ENCODE measurements around the gene MTF2. TPM values are rescaled to one million over a fixed set of nuclear protein-coding genes. Genes with fewer than 3 reads are reported as not detected.
"Not testable (repeated sequence)": the region's sequence is repeated elsewhere in the genome, so short reads cannot be mapped to it uniquely, and the experiment has no call there.

MTF2 gene
- total RNA-seq, 4 donors from 2014 or later = 7.1 to 13.4 (median 9.9) TPM

DNA sequence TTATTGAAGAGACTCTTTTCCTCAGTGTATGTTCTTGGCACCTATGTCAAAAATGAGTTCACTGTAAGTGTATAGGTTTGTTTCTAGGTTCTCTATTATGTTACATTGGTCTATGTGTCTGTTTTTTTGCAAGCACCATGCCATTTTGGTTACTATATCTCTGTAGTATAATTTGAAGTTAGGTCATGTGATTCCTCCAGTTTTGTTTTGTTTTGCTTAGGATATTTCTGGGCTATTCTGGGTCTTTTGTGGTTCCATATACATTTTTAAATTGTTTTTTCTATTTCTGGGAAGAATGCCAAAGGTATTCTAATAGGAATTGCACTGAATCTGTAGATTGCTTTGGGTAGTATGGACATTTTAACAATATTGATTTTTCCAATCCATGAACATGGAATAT lies 87.9 kb downstream of the MTF2 start:
- no peaks in the 10 kb centered on the region for H3K27me3 ChIP-seq
- TF ChIP-seq POLR2AphosphoS5 (IDR thresholded peaks at IDR 0.05) = no peak
- no peak for TF ChIP-seq CTCF (IDR thresholded peaks at IDR 0.05)
- no peak for TF ChIP-seq POLR2A (IDR thresholded peaks at IDR 0.05; ENCODE audit: low read depth)
- TF ChIP-seq EP300 (IDR thresholded peaks at IDR 0.05) = no peak
- H3K36me3 ChIP-seq = peaks cover 0 to 4% (median 0%) of the 10 kb centered on the region in 4 donors
- intact Hi-C loops (cut with DNase I) = no loop called here
- no peak overlapping the region for H3K27ac ChIP-seq (replicated peaks in 1 of 4)
- peaks cover under 1 to 19% (median 11%) of the 10 kb centered on the region in 4 donors for H3K4me1 ChIP-seq
- DNase-seq (ENCODE audit: extremely low spot score) = no peak
- no peak overlapping the region for H3K4me3 ChIP-seq
- no peaks in the 10 kb centered on the region for H3K9me3 ChIP-seq

GRCh38 chr1:93170141-93170678 lies 91.1 kb downstream of the MTF2 start:
- H3K36me3 ChIP-seq; H3K27me3 ChIP-seq; DNase-seq (ENCODE audit: extremely low spot score); H3K27ac ChIP-seq (replicated peaks in 1 of 4); H3K4me3 ChIP-seq; intact Hi-C loops (cut with DNase I); H3K9me3 ChIP-seq: not testable (repeated sequence)
- peaks cover 16 to 39% (median 29%) of the 10 kb centered on the region in 4 donors for H3K4me1 ChIP-seq
- WGBS = 97% methylated on average over 15 of the region's 36 CpGs

GRCh38 chr1:93171549-93172034 lies 92.5 kb downstream of the MTF2 start:
- H3K36me3 ChIP-seq = peaks cover 0 to 9% (median 2%) of the 10 kb centered on the region in 4 donors
- TF ChIP-seq POLR2A (IDR thresholded peaks at IDR 0.05; ENCODE audit: low read depth) (no peak), POLR2AphosphoS5 (IDR thresholded peaks at IDR 0.05) (no peak), CTCF (IDR thresholded peaks at IDR 0.05) (no peak), EP300 (IDR thresholded peaks at IDR 0.05) (no peak)
- WGBS = 17% methylated on average over 1 of the region's 1 CpG
- H3K27me3 ChIP-seq = no peaks in the 10 kb centered on the region
- DNase-seq (ENCODE audit: extremely low spot score) = no peak
- H3K27ac ChIP-seq (replicated peaks in 1 of 4) = no peak overlapping the region
- no peak overlapping the region for H3K4me3 ChIP-seq
- H3K9me3 ChIP-seq = no peaks in the 10 kb centered on the region
- peaks cover 16 to 52% (median 38%) of the 10 kb centered on the region in 4 donors for H3K4me1 ChIP-seq
- intact Hi-C loops (cut with DNase I) = no loop called here

DNA sequence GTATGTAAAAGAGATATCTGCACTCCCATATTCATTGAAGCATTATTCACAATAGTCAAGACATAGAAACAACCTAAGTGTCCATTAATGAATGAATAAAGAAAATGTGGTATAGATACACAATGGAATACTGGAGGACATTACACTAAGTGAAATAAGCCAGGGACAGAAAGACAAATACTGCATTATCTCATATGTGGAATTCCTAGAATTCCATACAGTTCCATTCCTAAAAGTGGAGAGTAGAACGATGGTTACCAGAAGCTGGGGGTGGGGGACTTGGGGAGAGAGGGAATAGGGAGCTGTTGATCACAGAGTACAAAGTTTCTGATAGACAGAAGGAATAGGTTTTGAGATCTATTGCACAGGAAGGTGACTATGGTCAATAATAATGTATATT lies 93.7 kb downstream of the MTF2 start:
- H3K4me3 ChIP-seq = no peak overlapping the region
- intact Hi-C loops (cut with DNase I) = no loop called here
- H3K36me3 ChIP-seq = peaks cover 0 to 9% (median 2%) of the 10 kb centered on the region in 4 donors
- WGBS = 24% methylated on average over 1 of the region's 1 CpG
- H3K27me3 ChIP-seq = no peaks in the 10 kb centered on the region
- no peak overlapping the region for H3K27ac ChIP-seq (replicated peaks in 1 of 4)
- no peak for TF ChIP-seq POLR2A (IDR thresholded peaks at IDR 0.05; ENCODE audit: low read depth)
- TF ChIP-seq EP300 (IDR thresholded peaks at IDR 0.05) = no peak
- TF ChIP-seq POLR2AphosphoS5 (IDR thresholded peaks at IDR 0.05) = no peak
- no peak for TF ChIP-seq CTCF (IDR thresholded peaks at IDR 0.05)
- no peaks in the 10 kb centered on the region for H3K9me3 ChIP-seq
- DNase-seq (ENCODE audit: extremely low spot score) = no peak
- peaks cover 23 to 64% (median 49%) of the 10 kb centered on the region in 4 donors for H3K4me1 ChIP-seq

GRCh38 chr1:93174638-93175037 lies 95.6 kb downstream of the MTF2 start:
- H3K36me3 ChIP-seq; DNase-seq (ENCODE audit: extremely low spot score); H3K4me3 ChIP-seq; H3K27ac ChIP-seq (replicated peaks in 1 of 4); H3K27me3 ChIP-seq; H3K9me3 ChIP-seq; intact Hi-C loops (cut with DNase I): not testable (repeated sequence)
- 99% methylated on average over 3 of the region's 3 CpGs for WGBS
- peaks cover 31 to 76% (median 61%) of the 10 kb centered on the region in 4 donors for H3K4me1 ChIP-seq

GRCh38 chr1:93177991-93178390 lies 98.9 kb downstream of the MTF2 start:
- DNase-seq (ENCODE audit: extremely low spot score) = no peak
- H3K9me3 ChIP-seq = no peaks in the 10 kb centered on the region
- no peak for TF ChIP-seq POLR2AphosphoS5 (IDR thresholded peaks at IDR 0.05)
- TF ChIP-seq EP300 (IDR thresholded peaks at IDR 0.05) = no peak
- TF ChIP-seq POLR2A (IDR thresholded peaks at IDR 0.05; ENCODE audit: low read depth) = no peak
- no peak for TF ChIP-seq CTCF (IDR thresholded peaks at IDR 0.05)
- intact Hi-C loops (cut with DNase I) = no loop called here
- H3K4me1 ChIP-seq = peaks cover 24 to 63% (median 51%) of the 10 kb centered on the region in 4 donors
- peak overlapping the region; percentile 72 to 93 (median 87) for H3K4me3 ChIP-seq
- peak overlapping the region in 3 of 4 donors; percentile 35 to 100 (median 99) for H3K27ac ChIP-seq (replicated peaks in 1 of 4)
- 34% methylated on average over 4 of the region's 4 CpGs for WGBS
- no peaks in the 10 kb centered on the region for H3K27me3 ChIP-seq
- H3K36me3 ChIP-seq = peaks cover 0 to 9% (median 0%) of the 10 kb centered on the region in 4 donors
